GM19452 (cell line): ENCODE data around the gene NEMF.
"Not testable (repeated sequence)": the region's sequence is repeated elsewhere in the genome, so short reads cannot be mapped to it uniquely, and the experiment has no call there.

Source experiments
- ATAC-seq: cut with Tn5 transposase; IDR thresholded peaks from one replicate; pipeline ENCODE4 v1.9.1; 2021; ENCODE audit not compliant: unreplicated experiment

NEMF gene

GRCh38 chr14:49880267-49881064 lies 27.9 kb upstream of the NEMF start:
- ATAC-seq: no peak

- peak; percentile 81 for ATAC-seq
Observed at GRCh38 chr14:49879646-49880204, 27.1 kb upstream of the NEMF start.

DNA sequence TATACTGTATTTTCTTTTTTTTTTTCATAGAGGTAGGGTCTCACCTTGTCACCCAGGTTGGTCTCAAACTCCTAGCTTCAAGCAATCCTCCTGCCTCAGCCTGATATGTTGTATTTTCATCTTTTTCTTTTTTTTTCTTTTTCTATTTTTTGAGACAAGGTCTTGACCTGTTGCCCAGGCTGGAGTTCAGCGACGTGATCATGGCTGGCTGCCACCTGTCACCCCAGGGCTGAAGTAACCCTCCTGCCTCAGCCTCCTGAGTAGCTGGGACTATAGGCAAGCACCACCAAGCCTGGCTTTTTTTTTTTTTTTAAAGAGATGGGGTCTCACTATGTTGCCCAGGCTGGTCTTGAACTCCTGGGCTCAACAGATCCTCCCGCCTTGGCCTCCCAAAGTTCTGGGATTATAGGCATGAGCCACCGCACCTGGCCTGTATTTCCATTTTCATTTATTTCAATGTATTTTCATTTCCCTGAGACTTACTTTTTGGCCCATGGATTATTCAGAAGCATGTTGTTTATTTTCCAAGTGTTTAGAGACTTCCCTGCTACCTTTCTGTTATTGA lies 24.1 kb upstream of the NEMF start:
- ATAC-seq: no peak

DNA sequence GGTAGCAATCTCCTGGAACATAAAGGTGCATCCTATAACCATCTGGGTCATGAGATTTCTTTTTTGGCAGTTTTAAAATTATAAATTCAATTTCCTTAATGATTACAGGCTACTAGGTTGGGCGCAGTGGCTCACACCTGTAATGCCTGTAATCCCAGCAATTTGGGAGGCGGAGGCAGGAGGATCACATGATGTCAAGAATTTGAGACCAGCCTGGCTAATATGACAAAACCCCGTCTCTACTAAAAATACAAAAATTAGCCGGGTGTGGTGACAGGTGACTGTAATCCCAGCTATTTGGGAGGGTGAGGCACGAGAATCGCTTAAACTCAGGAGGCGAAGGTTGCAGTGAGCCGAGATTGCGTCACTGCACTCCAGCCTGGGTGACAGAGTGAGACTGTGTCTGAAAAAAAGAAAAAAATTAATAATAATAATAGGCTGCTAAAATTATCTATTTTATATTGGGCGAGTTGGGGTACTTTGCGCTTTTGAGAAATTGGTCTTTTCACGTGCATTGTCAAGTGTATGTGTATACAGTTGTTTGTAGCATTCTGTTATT lies 23.1 kb upstream of the NEMF start:
- no peak for ATAC-seq

DNA sequence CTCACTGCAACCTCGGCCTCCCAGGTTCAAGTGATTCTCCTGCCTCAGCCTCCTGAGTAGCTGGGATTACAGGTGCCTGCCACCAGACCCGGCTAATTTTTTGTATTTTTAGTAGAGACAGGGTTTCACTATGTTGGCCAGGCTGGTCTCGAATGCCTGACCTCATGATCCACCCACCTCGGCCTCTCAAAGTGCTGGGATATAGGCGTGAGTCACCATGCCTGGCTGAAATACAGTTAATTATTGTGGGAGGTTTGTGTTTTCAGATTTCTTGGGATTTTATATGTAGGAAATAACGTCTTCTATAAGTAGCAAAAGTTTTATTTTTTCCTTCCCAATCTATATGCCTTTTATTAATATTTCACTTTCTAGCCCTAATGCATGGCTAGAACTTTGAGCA lies 21.0 kb upstream of the NEMF start:
- ATAC-seq: not testable (repeated sequence)

GRCh38 chr14:49870908-49871307 lies 18.3 kb upstream of the NEMF start:
- no peak for ATAC-seq

- no peak for ATAC-seq
Observed at GRCh38 chr14:49868720-49869114, 16.1 kb upstream of the NEMF start.

GRCh38 chr14:49867831-49868719 lies 15.5 kb upstream of the NEMF start:
- peak; percentile 84 for ATAC-seq

- no peak for ATAC-seq
Observed at GRCh38 chr14:49865431-49865859, 12.9 kb upstream of the NEMF start.

DNA sequence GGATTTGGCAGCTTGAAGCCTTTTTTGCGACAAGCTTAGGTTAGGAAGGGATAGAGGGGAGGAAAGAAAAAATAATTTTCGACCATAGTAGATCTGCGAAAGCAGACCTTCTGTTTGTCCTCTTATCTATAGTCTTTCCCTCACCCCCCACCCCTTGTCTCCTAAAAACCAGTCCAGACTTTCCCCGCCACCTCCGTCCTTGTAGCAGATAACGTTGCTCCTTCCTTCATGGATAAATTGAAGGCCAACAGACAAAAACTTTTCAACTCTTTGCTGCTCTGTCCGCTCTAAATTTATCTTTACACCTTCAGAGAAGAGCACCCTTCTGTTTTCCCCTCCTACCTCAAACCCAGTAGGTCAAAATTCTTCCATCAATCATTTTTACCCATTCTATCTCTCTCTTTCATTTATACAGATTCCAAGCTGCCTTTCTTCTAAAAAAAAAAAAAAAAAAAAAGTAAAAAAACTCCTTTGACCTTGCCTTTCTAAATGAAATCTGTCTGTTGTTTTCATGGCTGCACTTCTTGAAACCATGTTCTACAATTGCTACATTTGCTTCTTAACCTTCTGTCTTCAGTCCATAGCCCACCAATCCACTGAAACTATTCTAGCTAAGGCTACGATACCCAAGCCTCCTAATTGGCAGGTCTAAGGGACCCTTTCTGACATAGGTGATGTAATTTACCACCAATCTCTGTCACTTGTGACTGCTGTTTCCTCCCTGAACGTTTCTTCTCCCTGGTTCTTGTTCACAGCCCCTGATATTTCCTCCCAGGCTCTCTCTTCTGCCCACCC lies 11.1 kb upstream of the NEMF start:
- ATAC-seq: no peak

- ATAC-seq: peak; percentile 16
Observed at GRCh38 chr14:49862089-49862673, 9.6 kb upstream of the NEMF start.

DNA sequence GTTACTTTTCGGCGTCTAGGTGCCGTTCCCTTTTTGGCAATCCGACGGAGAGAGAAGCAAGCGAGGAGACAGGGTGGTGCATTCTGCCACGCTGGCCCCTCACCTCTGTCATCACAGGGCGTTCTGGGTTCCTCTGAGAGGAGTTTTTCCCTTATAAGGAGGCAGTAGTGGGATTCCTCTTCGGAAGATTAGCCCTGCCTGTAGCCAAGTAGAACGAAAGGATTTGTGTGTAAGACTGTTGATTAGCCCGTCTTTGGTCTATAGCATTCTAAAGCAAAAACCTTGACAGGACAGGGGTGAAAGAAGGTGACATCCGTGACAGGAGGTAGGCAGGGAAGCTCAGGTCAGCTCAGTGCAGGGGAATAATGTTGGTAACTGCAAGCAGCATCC lies 9.1 kb upstream of the NEMF start:
- peak; percentile 3 for ATAC-seq

DNA sequence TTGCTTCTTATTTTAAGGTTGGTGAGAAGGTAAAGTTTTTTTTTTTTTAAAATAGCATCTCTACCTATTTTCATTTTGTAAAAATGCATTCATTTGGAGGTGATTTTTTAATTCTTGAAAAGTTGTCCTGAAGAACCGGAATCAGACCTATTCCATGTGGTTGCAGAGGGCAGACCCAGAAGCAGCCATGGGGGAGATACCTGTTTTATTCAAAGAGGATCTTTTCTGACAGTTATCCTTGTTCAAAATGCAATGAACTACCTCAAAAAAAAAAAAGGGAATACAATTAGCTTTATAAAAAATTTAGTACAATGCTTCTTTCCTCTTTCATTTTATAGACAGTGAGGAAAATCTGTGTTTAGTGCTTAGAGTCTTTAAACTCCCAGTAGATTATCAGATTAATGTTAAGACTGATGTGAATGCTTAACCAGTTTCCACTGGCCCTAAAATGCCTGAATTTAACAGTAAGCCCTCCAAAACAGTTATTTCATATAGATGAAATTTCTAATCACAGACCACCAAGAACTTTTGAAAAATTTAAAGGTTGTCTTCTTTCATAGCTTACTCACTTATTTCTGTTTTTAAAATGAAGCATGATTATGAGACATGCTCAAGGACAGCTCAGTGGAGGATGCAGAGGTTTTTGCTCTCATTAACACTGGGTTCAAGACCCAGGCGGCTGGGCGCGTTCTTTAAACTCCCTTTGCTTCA lies 8.6 kb upstream of the NEMF start:
- ATAC-seq: no peak

- no peak for ATAC-seq
Observed at GRCh38 chr14:49858383-49858782, 5.8 kb upstream of the NEMF start.

DNA sequence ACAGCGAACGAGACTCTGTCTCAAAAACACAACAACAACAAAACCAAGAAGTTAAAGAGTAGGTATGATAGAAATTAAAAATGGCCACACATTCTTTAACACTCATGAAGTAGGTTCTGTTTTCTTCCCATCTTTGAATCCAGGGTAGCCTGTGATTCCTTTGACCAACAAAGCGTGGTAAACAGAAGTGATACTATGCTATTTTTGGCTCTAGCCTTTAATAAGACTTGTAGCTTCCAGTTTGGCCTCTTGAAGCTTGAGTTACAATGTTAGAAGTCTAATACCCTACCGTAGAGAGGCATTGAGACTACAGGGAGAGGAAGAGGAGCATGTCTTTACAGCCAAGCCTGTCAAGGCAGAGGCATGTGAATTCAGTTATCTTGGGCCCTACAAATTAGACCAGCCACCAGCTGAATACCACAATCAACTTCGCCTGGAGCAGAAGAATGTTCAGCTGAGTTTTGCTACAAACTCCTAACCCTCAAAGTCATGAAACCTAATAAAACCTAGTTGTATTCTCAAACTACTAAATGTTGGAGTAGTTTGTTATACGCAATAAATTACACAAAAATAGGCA lies 4.9 kb upstream of the NEMF start:
- ATAC-seq: no peak

DNA sequence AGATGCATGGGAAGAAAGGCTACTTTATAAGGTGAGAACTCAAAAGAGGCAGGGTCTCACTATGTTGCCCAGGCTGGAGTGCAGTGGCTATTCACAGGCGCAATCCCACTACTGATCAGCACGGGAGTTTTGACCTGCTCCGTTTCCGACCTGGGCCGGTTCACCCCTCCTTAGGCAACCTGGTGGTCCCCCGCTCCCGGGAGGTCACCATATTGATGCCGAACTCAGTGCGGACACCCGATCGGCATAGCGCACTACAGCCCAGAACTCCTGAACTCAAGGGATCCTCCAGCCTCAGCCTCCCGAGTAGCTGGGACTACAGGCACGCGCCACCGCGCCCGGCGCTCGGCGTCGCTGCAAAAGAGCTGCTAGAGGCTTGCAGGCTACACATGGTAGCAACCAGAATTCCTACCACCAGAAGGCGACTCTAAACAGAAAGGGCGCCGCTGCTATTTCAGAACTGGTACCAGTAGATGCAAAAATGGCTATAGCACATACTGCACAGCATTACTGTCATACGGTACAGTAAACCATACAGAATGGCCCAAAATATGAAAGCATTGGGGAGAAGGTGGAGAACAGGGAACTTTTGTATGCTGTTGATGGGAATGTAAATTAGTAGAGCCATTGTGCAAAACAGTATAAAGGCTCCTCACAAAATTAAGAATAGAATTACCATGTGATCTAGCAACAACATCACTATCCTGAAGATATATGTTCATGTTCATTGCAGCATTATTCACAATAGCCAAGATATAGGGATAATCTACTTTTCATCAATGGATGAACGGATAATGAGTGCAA lies 1.2 kb upstream of the NEMF start:
- peak; percentile 37 for ATAC-seq

DNA sequence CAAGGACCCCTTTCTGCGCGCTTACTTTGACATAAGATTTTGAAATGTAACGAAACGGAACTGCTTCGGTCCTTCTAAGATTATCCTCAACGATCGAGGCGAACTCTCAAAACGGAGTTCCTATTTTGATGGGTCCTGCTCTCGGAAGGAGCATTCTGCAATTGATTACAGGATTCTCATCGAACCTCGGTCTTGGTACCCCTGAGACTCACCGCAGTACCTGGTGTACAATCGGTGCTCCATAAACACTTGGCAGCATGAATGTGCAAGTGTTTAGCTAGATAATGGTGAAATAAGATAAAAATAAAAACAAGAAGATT lies 530 bp upstream of the NEMF start:
- peak; percentile 8 for ATAC-seq

- ATAC-seq: no peak
Observed at GRCh38 chr14:49851813-49852212, 775 bp downstream of the NEMF start.
